Iris pigment epithelial cell (primary cell): ENCODE measurements around the gene ERAS.
"Not testable (repeated sequence)": the region's sequence is repeated elsewhere in the genome, so short reads cannot be mapped to it uniquely, and the experiment has no call there.

Experiments
- DNase-seq: peaks from one replicate; pipeline ENCODE4 v3.0.0-alpha.2; 2011; ENCODE audit warnings: low read depth

The ERAS gene

DNA sequence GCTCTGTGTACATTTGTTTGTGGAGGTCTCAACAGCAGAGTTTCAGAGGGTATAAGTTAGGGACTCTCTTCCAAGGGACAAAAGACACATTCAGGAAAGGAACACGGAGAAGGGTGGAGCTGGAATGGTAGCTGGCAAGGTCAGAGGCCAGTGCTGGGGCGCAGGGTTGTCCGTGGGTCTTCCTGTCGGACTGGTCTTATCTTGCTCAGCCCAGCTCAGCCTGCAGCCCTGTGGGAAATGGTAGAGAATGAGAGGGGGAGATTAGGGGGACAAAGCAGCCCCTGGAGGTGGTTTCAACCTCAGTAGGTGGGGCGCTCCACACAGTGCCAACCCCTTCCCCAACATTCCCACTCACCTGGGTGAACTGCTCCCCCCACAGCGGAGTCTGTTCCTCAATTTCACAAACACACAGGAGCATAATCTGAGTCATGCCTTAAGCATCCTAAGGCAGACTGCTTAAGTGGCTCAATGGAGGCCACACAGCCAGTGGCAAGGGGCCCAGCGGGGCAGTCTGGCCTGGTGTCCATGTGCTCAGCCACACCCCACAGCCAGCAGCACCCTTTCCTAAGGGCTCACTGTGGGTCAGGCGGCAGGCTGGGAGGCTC lies 31.3 kb upstream of the ERAS start:
- DNase-seq = peak; percentile 69

DNA sequence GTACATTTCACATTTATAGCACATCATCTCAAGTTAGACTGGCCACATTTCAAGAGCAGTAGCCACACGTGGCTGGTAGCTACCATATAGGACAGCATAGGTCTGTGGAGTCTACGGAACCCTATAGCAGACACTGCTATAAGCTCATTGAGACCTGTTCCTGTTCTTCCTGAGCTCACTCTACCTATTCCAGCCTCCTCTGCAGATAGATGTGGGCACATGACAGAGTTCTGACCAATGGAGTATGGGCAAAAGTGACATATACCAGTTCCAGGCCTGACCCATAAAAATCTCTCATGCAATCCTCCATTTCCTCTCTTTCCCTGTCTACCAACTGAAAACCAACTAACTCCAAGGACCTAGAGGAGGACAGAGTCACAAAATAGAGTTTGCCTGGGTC lies 28.0 kb upstream of the ERAS start:
- no peak for DNase-seq

- DNase-seq = no peak
Observed at GRCh38 chrX:48800574-48801279, 25.6 kb upstream of the ERAS start.

DNA sequence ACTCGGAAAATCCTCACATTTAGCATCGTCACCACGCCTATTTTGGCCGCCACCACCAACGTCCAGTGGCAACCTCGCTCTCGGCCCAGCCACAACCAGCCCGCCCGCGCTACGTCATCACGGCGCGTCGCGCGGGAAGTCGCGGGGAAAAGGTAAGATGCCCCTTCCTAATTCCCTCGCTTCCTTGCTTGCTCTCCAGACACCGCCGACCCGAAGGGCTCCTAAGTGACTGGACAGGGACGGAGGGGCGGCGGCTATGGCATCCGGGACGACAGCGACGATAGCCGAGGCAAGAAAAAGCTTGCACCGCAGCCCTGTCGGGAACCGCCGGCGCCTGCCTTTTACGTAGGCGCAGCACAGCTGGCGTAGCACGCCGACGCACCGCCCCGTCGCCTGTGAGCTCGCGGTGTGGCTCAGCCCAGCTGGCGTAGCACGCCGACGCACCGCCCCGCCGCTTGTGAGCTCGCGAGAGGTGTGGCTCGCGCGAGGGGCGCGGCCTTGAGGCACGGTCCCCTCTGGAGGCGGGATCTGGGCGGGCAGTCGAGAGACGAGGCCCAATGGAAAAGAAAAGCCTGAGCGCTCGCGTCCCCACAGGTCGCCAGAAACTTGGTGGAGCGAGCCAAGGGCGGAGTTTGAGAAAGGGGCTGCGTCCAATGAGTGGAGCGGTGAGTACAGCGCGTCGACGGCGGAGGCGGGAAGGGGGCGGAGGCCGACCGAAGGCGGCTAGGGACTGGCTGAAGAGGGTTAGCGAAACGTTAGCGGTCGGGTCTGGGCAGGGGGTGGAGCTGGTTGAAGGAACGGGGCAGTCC lies 24.8 kb upstream of the ERAS start, which contains the start of gene HDAC6:
TSS of gene HDAC6 (plus strand) at position 788 of the 809 bp plus-strand sequence. CDS start 626 bp downstream, outside the sequence.
- peak; percentile 99 for DNase-seq

DNA sequence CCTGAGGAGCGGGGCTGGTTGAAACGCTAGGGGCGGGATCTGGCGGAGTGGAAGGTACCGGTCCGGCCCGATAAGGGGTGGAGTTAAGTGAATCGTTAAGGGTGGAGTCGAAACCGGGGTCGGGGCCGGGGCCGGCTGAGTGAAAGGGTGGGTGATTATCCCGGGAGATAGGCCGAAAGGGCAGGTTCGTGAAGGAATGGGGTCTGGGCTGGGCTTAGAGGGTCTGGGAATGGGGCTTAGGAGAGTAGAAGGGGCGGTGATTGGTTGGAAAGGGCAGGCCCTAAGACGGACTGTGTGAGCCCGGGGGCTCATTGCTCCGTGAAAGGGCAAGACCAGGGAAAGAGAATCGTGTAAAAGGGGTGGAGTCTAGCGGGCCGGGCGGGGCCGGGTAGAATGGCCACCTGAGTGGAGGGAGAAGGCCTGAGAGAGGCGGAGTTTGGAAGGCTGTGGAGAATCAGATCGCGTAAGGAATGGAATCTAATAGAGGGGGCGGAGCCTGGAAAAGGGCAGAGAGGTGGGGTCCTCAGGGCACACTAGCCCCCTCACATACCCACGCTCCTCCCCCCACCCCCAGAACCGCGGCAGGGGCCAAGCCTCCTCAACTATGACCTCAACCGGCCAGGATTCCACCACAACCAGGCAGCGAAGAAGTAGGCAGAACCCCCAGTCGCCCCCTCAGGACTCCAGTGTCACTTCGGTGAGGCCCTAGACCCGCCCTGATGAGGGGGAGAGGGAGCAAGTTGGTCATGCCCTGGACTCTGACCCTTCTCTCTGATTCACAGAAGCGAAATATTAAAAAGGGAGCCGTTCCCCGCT lies 24.0 kb upstream of the ERAS start:
- peak; percentile 83 for DNase-seq

GRCh38 chrX:48802905-48803200 lies 23.5 kb upstream of the ERAS start:
- DNase-seq = no peak

GRCh38 chrX:48806081-48806480 lies 20.2 kb upstream of the ERAS start:
- DNase-seq = no peak

- DNase-seq = no peak
Observed at GRCh38 chrX:48813644-48814043, 12.7 kb upstream of the ERAS start.

DNA sequence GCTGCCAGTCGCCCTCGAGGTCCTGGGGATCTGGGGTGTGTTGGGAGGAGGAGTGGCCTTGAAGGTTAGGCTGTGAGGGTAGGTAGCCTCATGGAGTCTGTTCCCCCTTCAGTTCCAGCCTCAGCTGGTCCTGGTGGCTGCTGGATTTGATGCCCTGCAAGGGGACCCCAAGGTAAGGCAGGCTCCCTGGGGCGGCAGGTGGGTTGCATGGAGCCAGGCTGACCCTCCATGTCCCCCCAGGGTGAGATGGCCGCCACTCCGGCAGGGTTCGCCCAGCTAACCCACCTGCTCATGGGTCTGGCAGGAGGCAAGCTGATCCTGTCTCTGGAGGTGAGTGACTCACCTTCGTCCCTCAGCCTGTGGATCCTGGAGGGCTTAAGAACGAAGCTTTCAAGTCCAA lies 11.6 kb upstream of the ERAS start:
- DNase-seq = no peak

GRCh38 chrX:48815266-48815665 lies 11.0 kb upstream of the ERAS start:
- no peak for DNase-seq

DNA sequence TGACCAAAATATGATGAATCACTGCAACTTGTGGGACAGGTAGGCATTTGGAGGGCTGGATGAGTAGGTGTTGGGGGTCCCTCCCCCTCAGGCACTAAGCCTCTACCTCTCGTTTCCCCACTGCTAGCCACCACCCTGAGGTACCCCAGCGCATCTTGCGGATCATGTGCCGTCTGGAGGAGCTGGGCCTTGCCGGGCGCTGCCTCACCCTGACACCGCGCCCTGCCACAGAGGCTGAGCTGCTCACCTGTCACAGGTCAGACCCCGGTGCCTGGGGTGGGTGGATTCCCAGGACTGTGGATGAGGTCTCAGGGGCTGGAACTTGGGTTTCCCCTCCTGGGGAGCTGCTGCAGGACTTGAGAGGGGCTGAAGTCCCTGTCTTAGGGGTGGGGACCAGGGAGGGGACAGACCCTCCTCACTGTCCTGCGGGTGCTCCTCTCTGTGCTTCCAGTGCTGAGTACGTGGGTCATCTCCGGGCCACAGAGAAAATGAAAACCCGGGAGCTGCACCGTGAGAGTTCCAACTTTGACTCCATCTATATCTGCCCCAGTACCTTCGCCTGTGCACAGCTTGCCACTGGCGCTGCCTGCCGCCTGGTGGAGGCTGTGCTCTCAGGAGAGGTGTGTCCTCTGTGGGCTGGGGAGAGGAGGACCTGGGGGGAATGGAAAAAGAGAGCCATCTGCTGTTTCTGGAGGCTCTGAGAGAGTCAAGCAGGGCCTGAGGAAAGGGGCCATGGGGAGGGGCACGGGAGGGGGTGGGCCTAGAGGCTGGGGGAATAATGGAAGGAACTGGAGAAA lies 10.1 kb upstream of the ERAS start:
- no peak for DNase-seq

- DNase-seq = no peak
Observed at GRCh38 chrX:48818098-48818497, 8.2 kb upstream of the ERAS start.

GRCh38 chrX:48818866-48819265 lies 7.4 kb upstream of the ERAS start:
- no peak for DNase-seq

DNA sequence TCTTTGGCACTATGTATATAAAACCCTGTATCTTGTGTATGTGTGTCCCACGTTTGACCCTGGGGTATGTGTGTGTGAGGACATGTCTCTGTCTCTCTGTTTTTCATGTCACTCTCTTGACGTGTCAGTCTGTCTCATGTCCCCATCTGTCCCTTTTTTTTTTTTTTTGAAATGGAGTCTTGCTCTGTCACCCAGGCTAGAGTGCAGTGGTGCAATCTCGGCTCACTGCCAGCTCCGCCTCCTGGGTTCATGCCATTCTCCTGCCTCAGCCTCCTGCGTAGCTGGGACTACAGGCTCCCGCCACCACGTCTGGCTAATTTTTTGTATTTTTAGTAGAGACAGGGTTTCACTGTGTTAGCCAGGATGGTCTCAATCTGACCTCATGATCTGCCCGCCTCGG lies 6.9 kb upstream of the ERAS start:
- not testable (repeated sequence) for DNase-seq

DNA sequence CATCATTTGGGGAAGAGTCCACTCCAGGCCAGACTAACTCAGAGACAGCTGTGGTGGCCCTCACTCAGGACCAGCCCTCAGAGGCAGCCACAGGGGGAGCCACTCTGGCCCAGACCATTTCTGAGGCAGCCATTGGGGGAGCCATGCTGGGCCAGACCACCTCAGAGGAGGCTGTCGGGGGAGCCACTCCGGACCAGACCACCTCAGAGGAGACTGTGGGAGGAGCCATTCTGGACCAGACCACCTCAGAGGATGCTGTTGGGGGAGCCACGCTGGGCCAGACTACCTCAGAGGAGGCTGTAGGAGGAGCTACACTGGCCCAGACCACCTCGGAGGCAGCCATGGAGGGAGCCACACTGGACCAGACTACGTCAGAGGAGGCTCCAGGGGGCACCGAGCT lies 3.3 kb upstream of the ERAS start:
- no peak for DNase-seq

- no peak for DNase-seq
Observed at GRCh38 chrX:48824066-48824465, 2.2 kb upstream of the ERAS start.

DNA sequence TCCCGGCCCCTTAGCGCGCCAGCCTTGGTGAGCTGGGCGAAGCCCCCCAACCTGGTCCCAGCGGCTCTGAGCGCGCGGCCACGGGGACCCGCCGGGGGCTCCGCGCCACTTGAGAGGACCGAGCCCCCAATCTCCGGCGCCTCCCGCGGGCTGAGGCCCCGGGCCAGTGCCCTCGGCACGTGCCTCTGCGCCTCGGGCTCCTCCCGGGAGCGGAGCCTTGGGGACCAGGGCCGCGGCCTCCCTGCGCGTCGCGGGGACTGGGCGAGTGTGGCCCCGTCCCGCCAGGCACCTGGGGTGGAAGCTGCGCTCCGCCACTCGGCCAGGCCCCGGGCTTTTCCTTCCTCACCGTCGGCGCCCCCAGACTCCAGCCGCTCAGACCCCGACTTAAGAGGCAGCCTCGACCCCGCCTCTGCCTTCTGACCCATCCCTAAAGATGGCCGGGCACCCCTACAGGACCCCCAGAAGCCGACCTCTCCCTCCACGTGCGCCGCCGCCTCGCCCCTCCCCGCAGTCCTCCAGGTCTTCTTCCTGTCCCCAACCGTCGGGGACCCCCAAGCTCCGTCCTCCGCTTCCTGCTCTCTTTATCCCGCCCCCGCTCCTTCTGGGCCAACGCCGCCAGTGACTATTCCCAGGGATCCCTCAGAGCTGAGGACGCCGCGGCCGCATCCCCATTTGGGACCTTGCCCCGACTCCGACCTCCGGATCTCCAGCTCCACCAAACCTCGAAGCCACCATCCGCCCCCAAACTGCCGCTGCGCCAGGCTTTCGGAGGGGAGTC lies 752 bp downstream of the ERAS start:
- no peak for DNase-seq

- DNase-seq = no peak
Observed at GRCh38 chrX:48827654-48827968, 1.3 kb downstream of the ERAS start.

DNA sequence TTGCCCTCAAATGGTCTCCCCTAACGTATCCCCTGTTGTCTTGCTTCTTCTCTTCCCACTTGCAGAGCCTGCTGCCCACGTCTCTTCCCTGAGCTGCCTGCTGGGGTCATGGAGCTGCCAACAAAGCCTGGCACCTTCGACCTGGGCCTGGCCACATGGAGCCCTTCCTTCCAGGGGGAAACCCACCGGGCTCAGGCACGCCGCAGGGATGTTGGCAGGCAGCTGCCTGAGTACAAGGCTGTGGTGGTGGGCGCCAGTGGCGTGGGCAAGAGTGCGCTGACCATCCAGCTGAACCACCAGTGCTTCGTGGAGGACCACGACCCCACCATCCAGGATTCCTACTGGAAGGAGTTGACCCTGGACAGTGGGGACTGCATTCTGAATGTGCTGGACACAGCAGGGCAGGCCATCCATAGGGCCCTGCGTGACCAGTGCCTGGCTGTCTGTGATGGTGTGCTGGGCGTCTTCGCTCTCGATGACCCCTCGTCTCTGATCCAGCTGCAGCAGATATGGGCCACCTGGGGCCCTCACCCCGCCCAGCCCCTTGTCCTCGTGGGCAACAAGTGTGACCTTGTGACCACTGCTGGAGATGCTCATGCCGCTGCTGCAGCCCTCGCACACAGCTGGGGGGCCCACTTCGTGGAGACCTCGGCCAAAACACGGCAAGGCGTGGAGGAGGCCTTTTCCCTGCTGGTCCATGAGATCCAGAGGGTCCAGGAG lies 2.9 kb downstream of the ERAS start:
- no peak for DNase-seq
